ENCODE measurements around the gene HRH3. TPM values are rescaled to one million over a fixed set of nuclear protein-coding genes. Genes with fewer than 3 reads are reported as not detected.

The HRH3 gene
- total RNA-seq, 2 donors from 2014 or later, result 0.18 to 0.51 TPM

GRCh38 chr20:62181808-62182207, 38.3 kb downstream of the HRH3 start:
- WGBS, result 89% methylated on average over 2 of the region's 2 CpGs
- intact Hi-C loops (cut with DNase I), result loop anchor here (10.0 kb wide), 1 partner anchor 203 kb away; the partner anchor contains the start of gene RPS21
- peaks cover 4% of the 10 kb centered on the region for H3K4me1 ChIP-seq (replicated peaks)
- TF ChIP-seq CTCF (IDR thresholded peaks at IDR 0.05) (no peak), POLR2A (IDR thresholded peaks at IDR 0.05) (no peak), POLR2AphosphoS5 (IDR thresholded peaks at IDR 0.05) (no peak)
- no peak overlapping the region for H3K4me3 ChIP-seq
- no peaks in the 10 kb centered on the region for H3K9me3 ChIP-seq
- no peaks in the 10 kb centered on the region for H3K27me3 ChIP-seq (replicated peaks; ENCODE audit: insufficient read depth)
- H3K36me3 ChIP-seq, result no peaks in the 10 kb centered on the region
- no peak overlapping the region for H3K27ac ChIP-seq
- no peak for DNase-seq (ENCODE audit: low spot score)

DNA sequence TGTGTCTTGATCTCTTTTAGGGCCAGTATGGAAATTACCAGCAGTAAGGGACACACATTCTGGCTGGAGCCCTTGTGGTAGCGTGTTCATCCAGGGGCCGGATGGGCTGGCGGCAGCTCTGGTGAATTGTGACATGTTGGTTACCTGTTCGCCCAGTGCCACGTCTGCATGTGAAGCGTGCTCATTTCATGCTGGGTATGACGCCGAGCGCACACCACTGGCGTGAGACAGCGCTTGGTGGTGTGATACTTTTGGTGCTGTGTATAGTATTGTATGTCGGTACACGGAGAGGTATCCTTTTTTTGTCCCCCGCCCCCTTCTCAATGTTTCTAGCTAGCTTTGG, 40.9 kb downstream of the HRH3 start:
- no peak for TF ChIP-seq POLR2A (IDR thresholded peaks at IDR 0.05)
- WGBS, result 96% methylated on average over 14 of the region's 14 CpGs
- no peak for DNase-seq (ENCODE audit: low spot score)
- Histone ChIP-seq H3K27me3 (replicated peaks; ENCODE audit: insufficient read depth) (no peaks in the 10 kb centered on the region), H3K4me1 (replicated peaks) (peaks cover 4% of the 10 kb centered on the region), H3K36me3 (no peaks in the 10 kb centered on the region), H3K4me3 (no peak overlapping the region), H3K9me3 (no peaks in the 10 kb centered on the region), H3K27ac (no peak overlapping the region)
- intact Hi-C loops (cut with DNase I), result no loop called here

DNA sequence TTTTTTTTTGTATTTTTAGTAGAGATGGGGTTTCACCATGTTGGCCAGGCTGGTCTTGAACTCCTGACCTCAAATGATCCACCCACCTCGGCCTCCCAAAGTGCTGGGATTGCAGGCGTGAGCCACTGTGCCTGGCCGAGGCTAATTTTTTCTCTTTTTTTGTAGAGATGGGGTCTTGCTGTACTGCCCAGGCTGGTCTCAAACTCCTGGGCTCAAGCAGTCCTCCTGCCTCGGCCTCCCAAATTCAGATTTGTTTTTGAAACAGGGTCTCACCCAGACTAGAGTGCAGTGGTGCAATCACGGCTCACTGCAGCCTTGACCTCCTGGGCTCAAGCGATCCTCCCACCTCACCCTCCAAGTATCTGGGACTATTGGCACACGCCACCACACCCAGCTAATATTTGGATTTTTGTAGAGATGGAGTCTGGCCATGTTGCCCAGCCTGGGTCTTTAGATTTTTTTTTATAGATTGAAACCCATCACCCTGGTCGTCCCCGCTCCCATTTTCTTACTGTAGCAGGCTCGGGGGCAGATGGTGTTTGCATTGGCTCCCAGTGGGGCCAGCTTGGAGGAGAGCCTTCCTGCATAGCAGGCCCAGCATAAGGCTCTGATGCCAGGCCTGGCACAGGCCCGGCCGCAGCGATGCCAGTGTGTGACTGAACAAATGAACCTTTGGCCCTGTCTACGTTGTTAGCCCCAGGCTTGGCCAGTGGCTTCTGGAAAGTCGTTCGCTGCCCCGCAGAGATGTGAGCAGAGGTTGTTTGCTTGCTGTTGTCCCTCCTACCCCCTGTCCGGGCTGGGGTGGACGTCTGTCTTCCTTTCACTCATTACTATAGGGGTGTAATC, 41.5 kb downstream of the HRH3 start:
- DNase-seq (ENCODE audit: low spot score), result no peak
- H3K4me3 ChIP-seq, result no peak overlapping the region
- no peaks in the 10 kb centered on the region for H3K27me3 ChIP-seq (replicated peaks; ENCODE audit: insufficient read depth)
- H3K36me3 ChIP-seq, result no peaks in the 10 kb centered on the region
- intact Hi-C loops (cut with DNase I), result no loop called here
- no peaks in the 10 kb centered on the region for H3K9me3 ChIP-seq
- no peak for TF ChIP-seq POLR2A (IDR thresholded peaks at IDR 0.05)
- no peak for TF ChIP-seq POLR2AphosphoS5 (IDR thresholded peaks at IDR 0.05)
- no peak for TF ChIP-seq CTCF (IDR thresholded peaks at IDR 0.05)
- H3K4me1 ChIP-seq (replicated peaks), result peaks cover 2% of the 10 kb centered on the region
- 91% methylated on average over 19 of the region's 19 CpGs for WGBS
- H3K27ac ChIP-seq, result no peak overlapping the region

- Histone ChIP-seq H3K9me3 (no peaks in the 10 kb centered on the region), H3K27me3 (replicated peaks; ENCODE audit: insufficient read depth) (no peaks in the 10 kb centered on the region), H3K27ac (no peak overlapping the region), H3K36me3 (no peaks in the 10 kb centered on the region), H3K4me3 (no peak overlapping the region), H3K4me1 (replicated peaks) (no peaks in the 10 kb centered on the region)
- WGBS, result 84% methylated on average over 9 of the region's 9 CpGs
- no peak for TF ChIP-seq CTCF (IDR thresholded peaks at IDR 0.05)
- no peak for TF ChIP-seq POLR2AphosphoS5 (IDR thresholded peaks at IDR 0.05)
- TF ChIP-seq POLR2A (IDR thresholded peaks at IDR 0.05), result no peak
- intact Hi-C loops (cut with DNase I), result no loop called here
- no peak for DNase-seq (ENCODE audit: low spot score)
Observed at GRCh38 chr20:62177307-62177706, 42.8 kb downstream of the HRH3 start.

DNA sequence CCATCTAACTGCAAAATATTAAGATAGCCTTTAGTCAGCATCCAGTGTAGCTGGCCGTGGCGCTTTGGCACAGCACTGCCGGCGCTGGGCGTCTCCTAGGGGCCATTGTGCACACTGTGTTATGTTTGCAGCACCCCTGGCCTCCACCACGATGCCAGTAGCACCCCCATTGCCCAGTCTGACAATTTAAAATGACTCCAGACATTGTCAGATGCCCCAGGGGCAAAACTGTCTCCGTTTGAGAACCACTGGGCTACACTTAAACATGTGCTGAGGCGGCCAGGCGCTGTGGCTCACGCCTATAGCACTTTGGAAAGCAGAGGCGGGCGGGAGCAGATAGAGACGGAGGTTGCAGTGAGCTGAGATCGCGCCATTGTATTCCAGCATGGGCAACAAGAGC, 43.2 kb downstream of the HRH3 start:
- H3K27me3 ChIP-seq (replicated peaks; ENCODE audit: insufficient read depth), result no peaks in the 10 kb centered on the region
- H3K36me3 ChIP-seq, result no peaks in the 10 kb centered on the region
- H3K4me1 ChIP-seq (replicated peaks), result no peaks in the 10 kb centered on the region
- no peaks in the 10 kb centered on the region for H3K9me3 ChIP-seq
- H3K27ac ChIP-seq, result no peak overlapping the region
- WGBS, result 91% methylated on average over 15 of the region's 15 CpGs
- no peak overlapping the region for H3K4me3 ChIP-seq
- no peak for DNase-seq (ENCODE audit: low spot score)
- intact Hi-C loops (cut with DNase I), result no loop called here
- TF ChIP-seq CTCF (IDR thresholded peaks at IDR 0.05) (no peak), POLR2AphosphoS5 (IDR thresholded peaks at IDR 0.05) (no peak), POLR2A (IDR thresholded peaks at IDR 0.05) (no peak)

All from prostate gland (tissue), 2 donors.